Panc1 (cell line): ENCODE measurements around the gene PRTN3. TPM values are rescaled to one million over a fixed set of nuclear protein-coding genes. Genes with fewer than 3 reads are reported as not detected.

Source experiments
- ATAC-seq: fragments of 200-7000 bp; cut with Tn5 transposase; 2 replicates; pipeline ENCODE4 v1.9.1; 2020; ENCODE audit warnings: mild to moderate bottlenecking, moderate library complexity
- BruUV-seq: library from RNA; stranded (reverse); fragments of 400-500 nt; replicated peaks from 2 replicates; lab custom pipeline; 2021; lab: Mats Ljungman, UMichigan
- CTCF ChIA-PET: fragments of 300-600 bp; sonication (Branson Sonifier 250); formaldehyde crosslinking; loops from one replicate; lab custom pipeline; 2022; ENCODE audit warnings: antibody characterized with exemption; lab: Charles Lee
- POLR2A ChIA-PET: fragments of 300-600 bp; sonication (Branson Sonifier 250); formaldehyde crosslinking; loops from one replicate; lab custom pipeline; 2022; ENCODE audit warnings: antibody characterized with exemption; lab: Charles Lee
- DNase-seq: peaks from one replicate; pipeline ENCODE4 v3.0.0-alpha.2; 2010; ENCODE audit warnings: low read depth, low spot score
- H3K27ac ChIP-seq: 2 replicates; pipeline ENCODE4 v1.5.1; 2011; ENCODE audit warnings: mild to moderate bottlenecking, low read length, inconsistent platforms
- H3K27me3 ChIP-seq: fragments of 200-500 bp; sonication (Bioruptor generic); 2 replicates; pipeline ENCODE4 v1.6.0; 2014; ENCODE audit warnings: low read length, inconsistent platforms; ENCODE audit not compliant: control insufficient read depth, insufficient read depth
- H3K36me3 ChIP-seq: fragments of 200-500 bp; sonication (Bioruptor generic); 2 replicates; pipeline ENCODE4 v1.5.1; 2014; ENCODE audit warnings: inconsistent platforms, mild to moderate bottlenecking, low read length, moderate library complexity; ENCODE audit not compliant: control insufficient read depth, insufficient read depth
- H3K4me1 ChIP-seq: 2 replicates; pipeline ENCODE4 v1.5.1; 2011; ENCODE audit warnings: inconsistent platforms, mild to moderate bottlenecking, low read length, moderate library complexity; ENCODE audit not compliant: control insufficient read depth, insufficient read depth
- H3K4me3 ChIP-seq, 2 experiments: 2 replicates each; pipeline ENCODE4 v1.5.1; 2011 to 2012; ENCODE audit warnings: low read depth in 2 of 2, low read length in 2 of 2, mild to moderate bottlenecking in 2 of 2, inconsistent platforms in 1 of 2, moderate library complexity in 1 of 2
- H3K9me3 ChIP-seq: fragments of 200-500 bp; sonication (Bioruptor generic); 2 replicates; pipeline ENCODE4 v1.5.1; 2014; ENCODE audit warnings: low read depth, mild to moderate bottlenecking, inconsistent platforms, low read length, moderate library complexity; ENCODE audit not compliant: control insufficient read depth, insufficient read depth
- CTCF ChIP-seq: fragments of 450-650 bp; IDR thresholded peaks from 2 replicates; pipeline ENCODE4 v1.5.1; 2017; ENCODE audit warnings: mild to moderate bottlenecking
- POLR2AphosphoS5 ChIP-seq: IDR thresholded peaks from 2 replicates; pipeline ENCODE4 v1.6.1; 2012; ENCODE audit warnings: mild to moderate bottlenecking, low read depth, low read length, moderate library complexity
- REST ChIP-seq, 2 experiments: IDR thresholded peaks; 2 replicates each; pipeline ENCODE4 v1.6.1; 2011 to 2012; ENCODE audit warnings: low read depth in 2 of 2, control low read depth in 1 of 2, low read length in 1 of 2, mild to moderate bottlenecking in 1 of 2, moderate library complexity in 1 of 2; ENCODE audit not compliant: insufficient read depth in 1 of 2
- SIN3A ChIP-seq: IDR thresholded peaks from 2 replicates; pipeline ENCODE4 v1.6.1; 2012; ENCODE audit warnings: low read depth, mild to moderate bottlenecking, low read length, moderate library complexity, borderline replicate concordance; ENCODE audit not compliant: insufficient read depth
- TCF7L2 ChIP-seq: IDR thresholded peaks from 2 replicates; pipeline ENCODE4 v1.6.1; 2011; ENCODE audit warnings: mild to moderate bottlenecking, low read depth, low read length, inconsistent platforms
- in situ Hi-C: cut with HindIII; loops from 2 replicates; pipeline ENCODE4 v1.10.0; 2016; ENCODE audit warnings: low sequenced_read_pairs, low pct_unique_long_range_greater_than_20kb
- intact Hi-C: fragments of 100-400 bp; cut with micrococcal nuclease; formaldehyde crosslinking; loops from one replicate; pipeline ENCODE4 v1.10.0; 2022; ENCODE audit not compliant: unreplicated experiment
- total RNA-seq: library from RNA; stranded (reverse); gene quantifications from one replicate; pipeline ENCODE4 v1.2.1, GENCODE V29; 2021; ENCODE audit not compliant: unreplicated experiment

PRTN3 gene
- total RNA-seq, 1 experiment from 2014 or later = 1.5 TPM

- ChIA-PET CTCF (no interaction called here), POLR2A (no interaction called here)
- DNase-seq (no peak), ATAC-seq (no peak)
- in situ Hi-C loops = no loop called here
- H3K9me3 ChIP-seq = no peaks in the 10 kb centered on the region
- TF ChIP-seq SIN3A (no peak), CTCF (no peak), REST (IDR thresholded peaks at IDR 0.05; ENCODE audit: insufficient read depth in 1 of 2, low read depth in 2 of 2, low read length in 1 of 2) (no peak), TCF7L2 (no peak), POLR2AphosphoS5 (no peak)
- BruUV-seq = no TSS peak
- intact Hi-C loops = no loop called here
- no peaks in the 10 kb centered on the region for H3K36me3 ChIP-seq
- no peaks in the 10 kb centered on the region for H3K4me1 ChIP-seq
- H3K27ac ChIP-seq = no peak overlapping the region
- H3K4me3 ChIP-seq = no peak overlapping the region
- H3K27me3 ChIP-seq = no peaks in the 10 kb centered on the region
Observed at GRCh38 chr19:875265-875879, 34.6 kb downstream of the PRTN3 start.

- H3K27ac ChIP-seq = no peak overlapping the region
- no peak overlapping the region for H3K4me3 ChIP-seq
- no TSS peak for BruUV-seq
- H3K27me3 ChIP-seq = no peaks in the 10 kb centered on the region
- no peaks in the 10 kb centered on the region for H3K4me1 ChIP-seq
- ChIA-PET CTCF (no interaction called here), POLR2A (no interaction called here)
- DNase-seq (no peak), ATAC-seq (no peak)
- in situ Hi-C loops (no loop called here), intact Hi-C loops (no loop called here)
- TF ChIP-seq TCF7L2 (no peak), SIN3A (no peak), CTCF (no peak), POLR2AphosphoS5 (no peak), REST (IDR thresholded peaks at IDR 0.05; ENCODE audit: insufficient read depth in 1 of 2, low read depth in 2 of 2, low read length in 1 of 2) (no peak)
- H3K36me3 ChIP-seq = no peaks in the 10 kb centered on the region
- no peaks in the 10 kb centered on the region for H3K9me3 ChIP-seq
Observed at GRCh38 chr19:876089-876488, 35.3 kb downstream of the PRTN3 start.
